Occipital lobe (tissue), 2 donors: ENCODE measurements around the gene DPYSL5. TPM values are rescaled to one million over a fixed set of nuclear protein-coding genes. Genes with fewer than 3 reads are reported as not detected.
A peak's percentile ranks its signal among the peaks of the same experiment; 100 is the strongest.

Source experiments
- DNase-seq: peaks from one replicate; lab custom pipeline; 2025; lab: John Stamatoyannopoulos, UW
- total RNA-seq: library from RNA; depleted of rRNA; stranded (reverse); fragments of >200 nt; gene quantifications from one replicate; pipeline ENCODE4 v1.2.3, GENCODE V29; 2014

The DPYSL5 gene
- total RNA-seq, 1 donor from 2014 or later, result 128 TPM

GRCh38 chr2:26843041-26843440, 4.9 kb upstream of the DPYSL5 start:
- DNase-seq, result no peak

- no peak for DNase-seq
Measured at GRCh38 chr2:26845021-26845420, 2.9 kb upstream of the DPYSL5 start.

GRCh38 chr2:26846334-26847306, 1.3 kb upstream of the DPYSL5 start:
- peak; percentile 79 for DNase-seq

DNA sequence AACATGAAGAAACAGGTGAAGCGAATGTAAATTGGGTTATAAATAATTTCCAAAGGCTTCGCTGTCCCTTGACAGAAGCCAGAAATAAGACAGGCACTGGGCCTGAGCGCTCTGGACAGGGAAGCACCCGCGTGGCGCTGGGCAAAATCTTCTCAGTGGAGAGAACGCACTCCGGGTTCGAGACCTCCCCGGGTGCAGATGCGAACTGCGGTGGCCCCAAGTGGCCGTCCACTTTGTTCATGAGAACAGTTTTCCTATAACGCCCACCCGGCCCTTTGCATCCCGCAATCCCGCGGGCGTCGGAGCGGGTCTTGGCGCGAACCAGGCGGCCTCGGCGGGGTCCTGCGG, 651 bp upstream of the DPYSL5 start:
- no peak for DNase-seq

DNA sequence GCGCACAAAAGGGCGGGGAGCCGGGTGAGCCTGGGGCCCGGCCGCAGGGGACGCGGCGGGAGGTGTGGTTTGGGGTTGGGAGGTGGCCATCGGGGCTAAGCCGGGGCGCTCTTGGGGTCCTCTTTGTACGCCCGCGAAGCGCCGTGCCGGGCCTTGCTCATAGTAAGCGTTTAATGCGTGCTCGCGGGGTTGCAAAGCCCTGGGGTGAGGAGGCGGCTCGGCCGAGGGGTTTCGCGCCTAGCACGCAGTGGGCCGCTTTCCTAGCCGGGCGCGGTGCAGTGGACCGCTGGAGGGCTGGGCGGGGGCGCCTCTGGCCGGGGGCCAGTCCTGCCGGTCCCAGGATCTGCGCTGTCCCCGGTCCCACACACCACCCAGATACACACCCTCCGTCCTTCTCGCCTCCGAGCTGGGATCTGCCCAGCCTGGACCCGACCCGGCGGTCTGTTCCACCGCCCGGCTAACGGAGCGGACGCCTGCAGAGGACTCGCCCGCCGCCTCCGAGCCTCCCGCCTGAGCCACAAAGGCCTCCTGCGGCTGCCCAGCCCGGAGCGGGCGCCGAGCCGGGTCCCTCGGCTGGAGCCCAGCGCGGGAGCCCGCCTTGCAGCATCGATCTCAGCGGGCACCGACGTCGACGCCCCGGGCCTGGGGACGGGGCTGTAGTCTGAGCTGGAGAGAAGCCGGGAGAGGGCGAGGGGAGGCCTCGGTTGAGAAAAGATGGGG, 564 bp downstream of the DPYSL5 start:
- no peak for DNase-seq

DNA sequence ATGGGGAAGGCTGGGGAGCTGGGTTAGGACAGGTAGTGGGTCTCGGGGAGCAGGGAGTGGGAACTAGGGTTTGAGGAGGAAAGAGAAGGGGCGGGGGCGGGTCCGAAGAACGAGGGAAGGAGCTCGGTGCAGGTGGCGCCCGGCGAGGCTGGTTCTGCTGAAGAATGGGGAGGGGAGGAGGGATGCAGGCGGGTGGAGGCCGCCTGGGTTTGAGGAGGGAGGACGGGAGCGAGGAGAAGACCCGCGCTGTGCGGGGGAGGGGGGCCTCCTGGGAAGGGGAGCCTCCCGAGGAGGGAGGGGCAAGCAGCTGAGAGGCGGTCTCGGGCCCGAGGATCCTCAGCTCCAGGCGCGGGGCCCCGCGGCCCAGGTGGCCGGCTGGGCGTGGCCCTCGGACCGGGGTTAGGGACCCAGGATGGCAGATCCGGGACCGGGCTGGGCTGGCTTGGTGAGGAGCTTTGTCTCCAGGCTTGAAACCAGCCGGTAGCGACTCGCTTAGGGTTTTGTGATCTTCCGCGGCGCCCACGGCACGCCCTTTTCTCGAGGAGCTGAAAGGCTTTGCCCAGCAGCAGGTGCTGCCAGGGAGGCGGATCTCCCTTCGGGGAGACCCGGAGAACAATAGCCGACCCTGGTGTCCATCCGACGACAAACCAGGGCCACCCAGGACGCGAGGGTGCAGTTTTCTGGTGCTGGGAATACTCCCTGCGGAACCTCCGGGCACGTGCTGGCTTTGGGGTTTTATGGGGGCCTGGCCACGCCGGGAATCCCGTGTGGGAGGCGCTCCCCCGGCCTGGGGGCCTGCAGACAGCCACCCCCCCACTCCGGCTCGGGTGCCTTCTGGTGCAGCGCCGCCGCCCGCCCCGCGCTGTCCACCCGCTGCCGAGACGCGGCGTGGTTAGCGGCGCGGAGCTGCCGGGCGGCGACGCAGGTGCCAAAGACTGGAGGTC, 1.4 kb downstream of the DPYSL5 start:
- DNase-seq, result no peak

GRCh38 chr2:26850000-26850431, 2.1 kb downstream of the DPYSL5 start:
- no peak for DNase-seq

- no peak for DNase-seq
Measured at GRCh38 chr2:26850505-26850904, 2.6 kb downstream of the DPYSL5 start.

- no peak for DNase-seq
Measured at GRCh38 chr2:26852405-26853306, 4.7 kb downstream of the DPYSL5 start.

GRCh38 chr2:26853751-26854150, 5.8 kb downstream of the DPYSL5 start:
- no peak for DNase-seq

DNA sequence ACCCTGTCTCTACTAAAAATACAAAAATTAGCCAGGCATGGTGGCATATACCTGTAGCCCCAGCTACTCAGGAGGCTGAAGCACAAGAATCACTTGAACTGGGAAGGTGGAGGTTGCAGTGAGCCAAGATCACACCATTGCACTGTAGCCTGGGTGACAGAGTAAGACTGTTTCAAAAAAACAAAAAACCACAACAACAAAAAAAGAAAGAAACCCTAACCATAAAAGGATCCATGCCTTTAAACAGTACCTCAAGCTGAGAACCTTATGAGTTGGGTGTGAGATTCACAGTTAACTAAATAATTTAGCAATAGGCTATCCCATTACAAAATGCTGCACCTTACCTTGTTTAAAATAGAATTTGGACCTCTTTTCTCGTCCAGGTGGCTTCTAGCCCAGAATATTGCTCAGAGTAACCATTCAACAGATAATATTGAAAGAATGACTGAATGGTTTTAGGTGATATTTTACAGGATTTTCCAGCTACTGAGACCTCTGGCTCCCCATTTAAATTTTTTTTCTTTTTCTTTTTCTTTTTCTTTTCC, 6.4 kb downstream of the DPYSL5 start:
- DNase-seq, result no peak

DNA sequence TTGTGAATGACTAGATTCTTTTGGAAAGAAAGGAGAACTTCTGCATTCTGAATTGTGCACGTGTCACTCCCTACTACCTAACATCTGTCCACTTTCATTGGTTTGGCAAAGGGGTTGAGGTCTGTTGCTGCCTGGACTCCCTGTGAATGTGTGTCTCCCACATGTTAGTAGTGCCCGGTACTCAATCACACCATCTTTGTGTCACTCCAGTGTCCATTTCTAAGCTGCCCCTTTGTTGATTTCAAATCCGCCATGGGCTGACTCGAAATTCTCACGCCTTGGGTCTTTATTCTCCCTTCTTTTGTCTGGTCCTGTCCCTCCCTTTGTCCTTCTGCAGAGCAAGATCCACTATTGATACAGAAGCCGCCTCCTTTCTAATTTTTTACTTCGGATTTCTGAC, 7.5 kb downstream of the DPYSL5 start:
- no peak for DNase-seq

DNA sequence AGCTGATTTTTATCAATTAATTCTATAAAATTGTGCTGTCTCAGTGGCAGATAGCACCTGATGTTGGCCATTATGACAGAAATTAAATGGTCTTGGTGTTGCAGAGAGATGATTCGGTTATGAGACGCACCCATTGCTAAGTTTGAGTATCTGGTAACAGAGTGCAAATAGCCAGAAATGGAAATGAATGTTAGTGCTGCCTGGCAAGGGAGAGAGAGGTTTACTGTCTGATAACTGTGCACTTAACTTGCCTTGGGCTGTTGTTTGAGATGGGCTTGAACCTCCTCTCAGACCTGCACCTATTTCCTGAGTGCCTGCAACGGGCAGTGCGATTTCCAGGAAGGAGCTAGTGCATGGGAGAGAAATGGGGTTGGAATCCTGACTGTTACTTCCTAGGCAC, 11.7 kb downstream of the DPYSL5 start:
- no peak for DNase-seq

DNA sequence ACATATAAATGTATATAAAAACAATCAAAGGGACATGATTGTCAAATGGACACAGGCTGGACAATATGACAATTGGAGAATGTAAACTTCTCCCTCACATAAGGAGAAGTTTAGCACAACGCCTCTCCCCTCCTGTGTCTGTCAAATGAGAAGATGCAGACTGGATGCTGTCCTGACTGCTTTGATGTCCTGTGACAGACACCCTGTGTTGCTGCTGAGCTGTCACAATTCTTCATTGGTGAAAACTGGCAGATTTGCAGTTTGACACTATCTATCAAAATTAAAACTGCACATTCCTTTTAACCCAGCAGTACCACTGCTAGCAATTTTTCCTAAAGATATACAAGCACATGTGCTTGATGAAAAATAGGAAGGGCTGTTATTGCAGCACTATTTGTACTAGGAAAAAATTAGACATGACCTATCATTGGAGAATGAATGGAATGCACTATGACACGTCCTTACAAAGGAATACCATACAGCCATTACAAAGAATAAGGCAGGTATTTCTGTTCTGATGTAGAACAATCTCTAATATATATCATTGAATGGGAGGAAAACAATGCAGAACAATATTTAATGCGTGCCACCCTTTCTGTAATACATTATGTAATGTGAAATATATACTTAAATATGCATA, 12.4 kb downstream of the DPYSL5 start:
- DNase-seq, result no peak

DNA sequence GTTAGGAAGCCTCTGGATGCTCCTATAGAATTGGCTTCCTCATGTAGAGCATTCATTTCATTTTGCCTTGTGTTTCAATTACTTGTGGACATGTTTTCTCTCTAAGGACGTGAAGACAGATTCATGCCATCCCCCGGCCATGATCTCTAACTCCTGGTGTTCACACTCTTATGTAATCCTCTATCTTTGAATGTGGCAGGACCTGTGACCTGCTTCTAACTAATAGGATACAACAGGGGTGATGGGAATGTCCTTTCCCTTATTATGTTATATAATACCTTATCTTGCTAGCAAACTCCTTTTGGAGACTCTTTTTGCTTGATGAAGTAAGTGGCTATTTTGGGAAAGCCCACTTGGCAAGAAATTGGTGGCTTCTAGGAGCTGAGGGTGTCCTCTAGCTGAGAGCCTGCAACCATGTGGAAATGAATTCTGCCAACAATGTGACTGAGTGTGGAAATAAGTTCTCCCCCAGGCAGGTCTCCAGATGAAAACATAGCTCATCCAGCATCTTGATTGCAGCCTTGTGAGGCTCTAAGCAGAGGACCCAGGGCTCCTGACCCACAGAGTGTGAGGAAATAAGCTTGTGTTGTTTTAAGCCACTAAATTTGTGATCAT, 13.8 kb downstream of the DPYSL5 start:
- DNase-seq, result no peak

GRCh38 chr2:26864226-26864625, 16.3 kb downstream of the DPYSL5 start:
- DNase-seq, result no peak

DNA sequence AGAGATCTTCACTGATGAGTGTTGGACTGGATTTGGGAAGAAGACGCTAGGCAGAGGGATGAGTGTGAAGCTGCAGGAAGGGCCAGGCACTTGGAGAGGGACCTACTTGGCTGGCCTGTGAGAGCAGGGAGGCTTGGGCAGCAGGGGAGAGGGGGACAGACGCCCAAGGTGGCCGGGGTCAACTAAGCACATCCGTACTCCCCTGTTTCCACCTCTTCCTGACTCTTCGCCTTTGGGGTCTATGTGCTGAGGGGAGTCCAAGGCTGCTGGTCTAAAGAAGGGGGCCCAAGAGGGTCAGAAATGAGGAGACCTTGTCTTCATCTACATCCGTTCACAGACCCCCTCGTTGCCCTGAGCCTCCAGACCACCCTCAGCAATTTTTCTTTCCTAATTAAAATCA, 16.7 kb downstream of the DPYSL5 start:
- DNase-seq, result no peak

DNA sequence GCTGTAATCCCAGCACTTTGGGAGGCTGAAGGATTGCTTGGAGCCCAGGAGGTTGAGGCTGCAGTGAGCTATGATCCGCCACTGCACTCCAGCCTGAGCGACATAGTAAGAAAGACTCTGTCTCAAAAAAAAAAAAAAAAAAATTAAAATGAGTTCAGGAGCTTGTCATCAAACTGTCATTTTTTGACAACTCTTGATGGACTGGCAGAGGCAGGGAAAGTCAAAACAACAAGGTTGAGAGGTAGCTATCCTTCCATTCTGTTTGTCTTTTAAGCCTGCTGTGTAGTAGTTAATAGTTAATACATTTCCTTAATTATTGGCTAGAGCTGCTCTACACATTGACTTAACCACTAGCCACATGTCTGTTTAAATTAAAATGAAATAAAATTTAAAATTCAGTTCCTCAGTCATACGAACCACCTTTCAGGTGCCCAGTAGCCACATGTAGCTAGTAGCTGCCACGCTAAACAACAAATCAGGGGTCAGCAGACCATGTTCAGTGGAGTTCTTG, 22.7 kb downstream of the DPYSL5 start:
- DNase-seq, result no peak
